PC-3 (cell line): ENCODE results near the gene ARID5B. TPM values are rescaled to one million over a fixed set of nuclear protein-coding genes. Genes with fewer than 3 reads are reported as not detected.

Experiments used
- ATAC-seq: fragments of 200-7000 bp; cut with Tn5 transposase; 2 replicates; pipeline ENCODE4 v1.9.1; 2020; ENCODE audit warnings: mild to moderate bottlenecking, moderate library complexity
- BruUV-seq: library from RNA; stranded (reverse); fragments of 400-500 nt; replicated peaks from 2 replicates; lab custom pipeline; 2021; lab: Mats Ljungman, UMichigan
- CTCF ChIA-PET: fragments of 300-600 bp; sonication (Branson Sonifier 250); formaldehyde crosslinking; loops from one replicate; lab custom pipeline; 2022; ENCODE audit warnings: antibody characterized with exemption; lab: Charles Lee
- POLR2A ChIA-PET: fragments of 300-600 bp; sonication (Branson Sonifier 250); formaldehyde crosslinking; loops from one replicate; lab custom pipeline; 2022; ENCODE audit warnings: antibody characterized with exemption; ENCODE audit not compliant: unreplicated experiment; lab: Charles Lee
- DNase-seq: peaks from one replicate; pipeline ENCODE4 v3.0.0-alpha.2; 2015
- H2AFZ ChIP-seq: fragments of 300-600 bp; sonication (generic); 2 replicates; pipeline ENCODE4 v1.6.0; 2016; ENCODE audit warnings: antibody characterized with exemption, low read length
- H3F3A ChIP-seq: fragments of 300-600 bp; sonication (generic); one replicate; pipeline ENCODE4 v1.6.0; 2017; ENCODE audit warnings: antibody characterized with exemption, low read length, control low read depth, mild to moderate bottlenecking; ENCODE audit not compliant: unreplicated experiment
- H3K27ac ChIP-seq: fragments of 300-600 bp; sonication (generic); 2 replicates; pipeline ENCODE4 v1.5.1; 2016; ENCODE audit warnings: mild to moderate bottlenecking, low read length
- H3K27me3 ChIP-seq: fragments of 300-600 bp; sonication (generic); 2 replicates; pipeline ENCODE4 v1.6.1; 2016; ENCODE audit warnings: low read length, mixed read lengths
- H3K36me3 ChIP-seq: fragments of 300-600 bp; sonication (generic); 2 replicates; pipeline ENCODE4 v1.6.1; 2016; ENCODE audit warnings: low read depth, mixed run types, low read length, mixed read lengths
- H3K4me1 ChIP-seq: fragments of 300-600 bp; sonication (generic); 2 replicates; pipeline ENCODE4 v1.5.1; 2016; ENCODE audit warnings: low read length; ENCODE audit not compliant: insufficient read depth
- H3K4me2 ChIP-seq: fragments of 300-600 bp; sonication (generic); 2 replicates; pipeline ENCODE4 v1.6.0; 2016; ENCODE audit warnings: low read length
- H3K4me3 ChIP-seq: fragments of 300-600 bp; sonication (generic); 2 replicates; pipeline ENCODE4 v1.5.1; 2016; ENCODE audit warnings: mild to moderate bottlenecking, low read length, mixed read lengths
- H3K79me2 ChIP-seq: fragments of 300-600 bp; sonication (generic); 2 replicates; pipeline ENCODE4 v1.6.1; 2017; ENCODE audit warnings: low read length, mixed read lengths
- H3K9ac ChIP-seq: fragments of 300-600 bp; sonication (generic); 2 replicates; pipeline ENCODE4 v1.6.0; 2016; ENCODE audit warnings: mild to moderate bottlenecking, low read length
- H3K9me2 ChIP-seq: fragments of 300-600 bp; sonication (generic); replicated peaks from 2 replicates; pipeline ENCODE4 v1.6.1; 2016; ENCODE audit warnings: mixed run types, low read length, mixed read lengths
- H3K9me3 ChIP-seq: fragments of 300-600 bp; sonication (generic); 2 replicates; pipeline ENCODE4 v1.6.1; 2016; ENCODE audit warnings: low read length, mixed read lengths
- H4K20me1 ChIP-seq: fragments of 300-600 bp; sonication (generic); 2 replicates; pipeline ENCODE4 v1.6.1; 2016; ENCODE audit warnings: low read length, mixed read lengths
- EZH2 ChIP-seq: fragments of 300-600 bp; sonication (generic); IDR thresholded peaks from one replicate; pipeline ENCODE4 v1.6.1; 2017; ENCODE audit warnings: antibody characterized with exemption, mild to moderate bottlenecking, low read length; ENCODE audit not compliant: unreplicated experiment
- EZH2phosphoT487 ChIP-seq: fragments of 300-600 bp; sonication (generic); IDR thresholded peaks from 2 replicates; pipeline ENCODE4 v1.6.1; 2018; ENCODE audit warnings: mild to moderate bottlenecking, antibody characterized with exemption, low read length, borderline replicate concordance
- intact Hi-C: fragments of 100-400 bp; cut with micrococcal nuclease; formaldehyde crosslinking; loops from 2 replicates; pipeline ENCODE4 v1.9.0; 2023
- total RNA-seq: library from RNA; depleted of rRNA; stranded (reverse); fragments of >200 nt; gene quantifications from 2 replicates; pipeline ENCODE4 v1.2.3, GENCODE V29; 2014
- TF ChIP-seq, protein P1 (sequence below): fragments of 300-600 bp; sonication (generic); conservative IDR thresholded peaks from 2 replicates; pipeline ENCODE4 v1.5.1; 2017; ENCODE audit warnings: antibody characterized with exemption, low read depth, mild to moderate bottlenecking, low read length

Gene ARID5B
- total RNA-seq, 1 experiment from 2014 or later: 26.4 TPM

DNA sequence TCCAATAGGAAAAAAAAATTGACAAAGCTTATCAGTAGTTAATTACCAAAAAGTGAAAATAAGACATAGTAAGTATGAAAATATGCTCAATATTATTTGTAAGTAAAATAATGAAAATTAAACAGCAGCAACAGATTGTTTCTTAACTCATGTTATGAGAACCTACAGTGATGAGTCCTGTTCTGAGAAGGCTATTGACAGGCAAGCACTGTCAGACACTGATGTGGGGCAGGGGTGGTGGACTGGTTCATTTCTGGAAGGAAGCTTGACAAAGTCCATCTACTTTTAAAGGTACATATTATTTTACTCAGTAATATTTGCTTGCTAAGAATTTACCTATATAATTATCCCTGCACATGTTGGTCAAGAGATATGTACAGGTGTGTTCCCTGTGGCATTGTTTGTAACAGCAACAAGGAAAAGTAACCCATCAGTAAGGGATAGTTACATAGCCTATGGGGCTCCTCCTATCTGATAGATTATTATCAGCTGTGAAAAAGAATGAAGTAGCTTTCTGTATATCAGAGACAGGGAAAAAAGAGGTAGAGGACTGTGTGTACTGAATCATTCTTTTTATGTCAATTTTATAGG, 205.5 kb downstream of the ARID5B start:
- ATAC-seq (peak; percentile 62), DNase-seq (no peak)
- intact Hi-C loops: loop anchor here (1.0 kb wide), 2 partner anchors 11 to 23 kb away; no protein-coding TSS in a partner anchor
- Histone ChIP-seq H3K4me3 (no peak overlapping the region), H3K9ac (no peak overlapping the region), H3K9me3 (no peaks in the 10 kb centered on the region), H3F3A (no peaks in the 10 kb centered on the region), H3K4me1 (peaks cover 41% of the 10 kb centered on the region), H3K36me3 (no peaks in the 10 kb centered on the region), H3K27me3 (no peaks in the 10 kb centered on the region), H3K27ac (no peak overlapping the region), H2AFZ (no peak overlapping the region), H3K4me2 (no peak overlapping the region), H3K79me2 (no peaks in the 10 kb centered on the region), H3K9me2 (no peaks in the 10 kb centered on the region), H4K20me1 (no peaks in the 10 kb centered on the region)
- no peak for TF ChIP-seq EZH2phosphoT487
- TF ChIP-seq, protein P1, sequence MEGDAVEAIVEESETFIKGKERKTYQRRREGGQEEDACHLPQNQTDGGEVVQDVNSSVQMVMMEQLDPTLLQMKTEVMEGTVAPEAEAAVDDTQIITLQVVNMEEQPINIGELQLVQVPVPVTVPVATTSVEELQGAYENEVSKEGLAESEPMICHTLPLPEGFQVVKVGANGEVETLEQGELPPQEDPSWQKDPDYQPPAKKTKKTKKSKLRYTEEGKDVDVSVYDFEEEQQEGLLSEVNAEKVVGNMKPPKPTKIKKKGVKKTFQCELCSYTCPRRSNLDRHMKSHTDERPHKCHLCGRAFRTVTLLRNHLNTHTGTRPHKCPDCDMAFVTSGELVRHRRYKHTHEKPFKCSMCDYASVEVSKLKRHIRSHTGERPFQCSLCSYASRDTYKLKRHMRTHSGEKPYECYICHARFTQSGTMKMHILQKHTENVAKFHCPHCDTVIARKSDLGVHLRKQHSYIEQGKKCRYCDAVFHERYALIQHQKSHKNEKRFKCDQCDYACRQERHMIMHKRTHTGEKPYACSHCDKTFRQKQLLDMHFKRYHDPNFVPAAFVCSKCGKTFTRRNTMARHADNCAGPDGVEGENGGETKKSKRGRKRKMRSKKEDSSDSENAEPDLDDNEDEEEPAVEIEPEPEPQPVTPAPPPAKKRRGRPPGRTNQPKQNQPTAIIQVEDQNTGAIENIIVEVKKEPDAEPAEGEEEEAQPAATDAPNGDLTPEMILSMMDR: no peak
- TF ChIP-seq EZH2: no peak
- ChIA-PET CTCF (interaction anchor here (0.5 to 0.8 kb wide), 3 partner anchors 30 to 34 kb away, joined by 3 read pairs; no protein-coding TSS in a partner anchor), POLR2A (interaction anchor here (0.6 kb wide), 1 partner anchor 20 kb away, joined by 15 read pairs; no protein-coding TSS in a partner anchor)
- no TSS peak for BruUV-seq

DNA sequence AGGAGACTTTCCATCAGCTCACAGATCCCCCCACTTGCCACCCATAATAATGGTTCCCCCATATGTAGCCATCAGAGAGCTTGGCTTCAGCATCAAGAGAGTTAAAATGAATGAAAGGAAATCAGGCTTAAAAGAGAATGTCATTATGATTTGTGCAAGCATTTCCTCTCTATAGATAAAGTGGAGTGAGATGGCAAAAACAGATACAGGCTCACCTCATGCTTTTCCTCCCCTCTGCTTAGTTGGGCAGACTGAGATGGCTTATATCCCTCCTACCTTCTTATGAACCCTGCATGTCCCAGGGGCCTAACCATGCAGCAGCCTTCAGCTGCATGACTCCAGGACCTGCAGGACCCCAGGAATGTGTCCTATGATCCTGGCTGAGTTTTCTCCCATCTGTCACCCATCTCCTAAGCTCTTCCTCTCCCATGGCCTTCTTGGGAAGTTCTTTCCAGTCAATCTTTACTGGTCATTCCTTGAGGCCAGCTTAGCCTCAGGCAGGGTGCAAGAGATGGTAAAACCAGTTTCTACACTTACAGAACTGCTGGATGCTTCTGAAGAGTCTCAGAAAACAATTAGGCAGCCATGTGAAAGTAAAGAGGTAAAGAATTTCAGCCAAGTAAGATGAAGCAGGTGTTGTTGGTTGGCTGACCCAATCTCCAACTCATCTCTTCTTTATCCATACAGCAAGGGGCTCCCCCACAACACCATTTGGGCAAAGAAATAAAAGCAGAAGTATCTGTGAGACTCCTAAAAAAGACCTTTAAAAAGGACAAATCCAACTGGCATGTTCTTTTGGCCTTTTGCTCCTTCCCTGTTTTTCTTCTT, 207.5 kb downstream of the ARID5B start:
- ATAC-seq: no peak
- H4K20me1 ChIP-seq: no peaks in the 10 kb centered on the region
- H3K9me2 ChIP-seq: no peaks in the 10 kb centered on the region
- H3K79me2 ChIP-seq: no peaks in the 10 kb centered on the region
- CTCF ChIA-PET: interaction anchor here (0.6 kb wide), 2 partner anchors 46 to 496 kb away, joined by 3 read pairs; no protein-coding TSS in a partner anchor
- no TSS peak for BruUV-seq
- H3K4me1 ChIP-seq: peaks cover 59% of the 10 kb centered on the region
- H2AFZ ChIP-seq: no peak overlapping the region
- peak; percentile 50 for DNase-seq
- no peak overlapping the region for H3K27ac ChIP-seq
- H3K4me2 ChIP-seq: no peak overlapping the region
- no peaks in the 10 kb centered on the region for H3K27me3 ChIP-seq
- H3K4me3 ChIP-seq: no peak overlapping the region
- TF ChIP-seq EZH2 (no peak), EZH2phosphoT487 (no peak)
- TF ChIP-seq, protein P1: no peak
- POLR2A ChIA-PET: interaction anchor here (0.7 kb wide), 1 partner anchor 10 kb away, joined by 3 read pairs; no protein-coding TSS in a partner anchor
- H3K9me3 ChIP-seq: no peaks in the 10 kb centered on the region
- no peak overlapping the region for H3K9ac ChIP-seq
- H3K36me3 ChIP-seq: no peaks in the 10 kb centered on the region
- H3F3A ChIP-seq: peaks cover 6% of the 10 kb centered on the region
- intact Hi-C loops: no loop called here
